Mesodermal cell (in vitro differentiated cells): ENCODE results near the gene GSDME.
A peak's percentile ranks its signal among the peaks of the same experiment; 100 is the strongest.

Experiments
- H3K27ac ChIP-seq: 2 replicates; pipeline ENCODE4 v1.7.0; 2013; ENCODE audit warnings: mild to moderate bottlenecking, low read depth, low read length, moderate library complexity; ENCODE audit not compliant: severe bottlenecking
- H3K36me3 ChIP-seq: 2 replicates; pipeline ENCODE4 v1.7.1; 2013; ENCODE audit warnings: mild to moderate bottlenecking, low read length, moderate library complexity; ENCODE audit not compliant: control insufficient read depth, insufficient read depth
- H3K4me1 ChIP-seq: one replicate; pipeline ENCODE4 v1.7.1; 2013; ENCODE audit warnings: mild to moderate bottlenecking, low read length; ENCODE audit not compliant: insufficient read depth, control insufficient read depth, poor library complexity, severe bottlenecking
- H3K4me3 ChIP-seq: 2 replicates; pipeline ENCODE4 v1.7.0; 2013; ENCODE audit warnings: low read length, control low read depth, mild to moderate bottlenecking; ENCODE audit not compliant: insufficient read depth, poor library complexity, severe bottlenecking; ENCODE audit errors: extremely low read depth
- H3K9me3 ChIP-seq: 2 replicates; pipeline ENCODE4 v1.7.1; 2013; ENCODE audit warnings: mild to moderate bottlenecking, low read length, moderate library complexity; ENCODE audit not compliant: control insufficient read depth
- WGBS, 2 experiments: methylation state at CpG; one replicate each; pipeline ENCODE4 v1.1.5; 2013; ENCODE audit warnings: missing lambda C conversion rate in 2 of 2; ENCODE audit not compliant: insufficient coverage in 2 of 2; 5-methylcytosine and 5-hydroxymethylcytosine counted together

The GSDME gene

GRCh38 chr7:24773646-24774045, 16.4 kb upstream of the GSDME start:
- H3K9me3 ChIP-seq = no peaks in the 10 kb centered on the region
- H3K36me3 ChIP-seq = no peaks in the 10 kb centered on the region
- no peak overlapping the region for H3K4me3 ChIP-seq
- H3K4me1 ChIP-seq = no peaks in the 10 kb centered on the region
- H3K27ac ChIP-seq = no peak overlapping the region

GRCh38 chr7:24769851-24770250, 12.6 kb upstream of the GSDME start:
- H3K27ac ChIP-seq = no peak overlapping the region
- H3K36me3 ChIP-seq = no peaks in the 10 kb centered on the region
- WGBS, 2 experiments = 80 to 100% methylated on average over 1 of the region's 2 CpGs
- H3K4me3 ChIP-seq = no peak overlapping the region
- H3K4me1 ChIP-seq = no peaks in the 10 kb centered on the region
- no peaks in the 10 kb centered on the region for H3K9me3 ChIP-seq

- Histone ChIP-seq H3K27ac (no peak overlapping the region), H3K36me3 (no peaks in the 10 kb centered on the region), H3K4me1 (no peaks in the 10 kb centered on the region), H3K9me3 (no peaks in the 10 kb centered on the region), H3K4me3 (no peak overlapping the region)
- WGBS, 2 experiments = 78 to 88% methylated on average over 8 of the region's 9 CpGs
Observed at GRCh38 chr7:24769014-24769830, 12.0 kb upstream of the GSDME start.

GRCh38 chr7:24767878-24768569, 10.8 kb upstream of the GSDME start:
- Histone ChIP-seq H3K4me3 (no peak overlapping the region), H3K9me3 (no peaks in the 10 kb centered on the region), H3K36me3 (no peaks in the 10 kb centered on the region), H3K4me1 (no peaks in the 10 kb centered on the region), H3K27ac (no peak overlapping the region)
- 76 to 82% methylated on average over 5 to 7 of the region's 9 CpGs for WGBS, 2 experiments

- Histone ChIP-seq H3K27ac (no peak overlapping the region), H3K4me1 (no peaks in the 10 kb centered on the region), H3K9me3 (no peaks in the 10 kb centered on the region), H3K36me3 (no peaks in the 10 kb centered on the region), H3K4me3 (no peak overlapping the region)
- WGBS, 2 experiments = 61 to 81% methylated on average over 3 to 4 of the region's 8 CpGs
Observed at GRCh38 chr7:24764972-24765744, 7.9 kb upstream of the GSDME start.

GRCh38 chr7:24764011-24764410, 6.7 kb upstream of the GSDME start:
- Histone ChIP-seq H3K9me3 (no peaks in the 10 kb centered on the region), H3K27ac (no peak overlapping the region), H3K4me3 (no peak overlapping the region), H3K36me3 (no peaks in the 10 kb centered on the region), H3K4me1 (no peaks in the 10 kb centered on the region)
- WGBS, 2 experiments = no CpG with 5 or more reads among the region's 1 CpG

- Histone ChIP-seq H3K4me1 (no peaks in the 10 kb centered on the region), H3K4me3 (no peak overlapping the region), H3K27ac (no peak overlapping the region), H3K9me3 (no peaks in the 10 kb centered on the region), H3K36me3 (no peaks in the 10 kb centered on the region)
- WGBS, 2 experiments = 95 to 100% methylated on average over 1 to 4 of the region's 5 CpGs
Observed at GRCh38 chr7:24763303-24763901, 6.1 kb upstream of the GSDME start.

- Histone ChIP-seq H3K9me3 (no peaks in the 10 kb centered on the region), H3K36me3 (no peaks in the 10 kb centered on the region), H3K4me1 (peaks cover 2% of the 10 kb centered on the region), H3K4me3 (no peak overlapping the region), H3K27ac (no peak overlapping the region)
- 86 to 89% methylated on average over 6 of the region's 7 CpGs for WGBS, 2 experiments
Observed at GRCh38 chr7:24762771-24763170, 5.5 kb upstream of the GSDME start.

- no peak overlapping the region for H3K4me3 ChIP-seq
- 83% methylated on average over 1 of the region's 1 CpG; no CpG with 5 or more reads in 1 of the 2 experiments for WGBS, 2 experiments
Observed at GRCh38 chr7:24760968-24761367, 3.7 kb upstream of the GSDME start.

GRCh38 chr7:24756545-24757352, 515 bp downstream of the GSDME start:
- H3K4me3 ChIP-seq = peak overlapping the region; percentile 64
- H3K27ac ChIP-seq = no peak overlapping the region
- 1 to 3% methylated on average over 33 to 40 of the region's 54 CpGs for WGBS, 2 experiments
- peaks cover 6% of the 10 kb centered on the region for H3K4me1 ChIP-seq
- no peaks in the 10 kb centered on the region for H3K36me3 ChIP-seq
- H3K9me3 ChIP-seq = no peaks in the 10 kb centered on the region

More at GRCh38 chr7:24760968-24761367, 3.7 kb upstream of the GSDME start:
- peaks cover 6% of the 10 kb centered on the region for H3K4me1 ChIP-seq
- H3K9me3 ChIP-seq = no peaks in the 10 kb centered on the region
- H3K27ac ChIP-seq = no peak overlapping the region
- no peaks in the 10 kb centered on the region for H3K36me3 ChIP-seq
